ENCODE data around the gene NRXN2. TPM values are rescaled to one million over a fixed set of nuclear protein-coding genes. Genes with fewer than 3 reads are reported as not detected.

NRXN2 gene
- total and polyA plus RNA-seq, 2 of the 13 experiments (the other 11 are each of a cell fraction or from before 2014, with no cell fraction given), result not detected

GRCh38 chr11:64746486-64746885 is 23.5 kb upstream of the NRXN2 start (continued):
- TF ChIP-seq ZNF407 (CRISPR knock-in tag; IDR thresholded peaks at IDR 0.05; ENCODE audit: not compliant biosample characterization) (no peak), ATF7-NPFF (CRISPR knock-in tag; IDR thresholded peaks at IDR 0.05; ENCODE audit: low read depth) (no peak), CEBPZ (IDR thresholded peaks at IDR 0.05; ENCODE audit: low read length) (no peak), ZNF768 (CRISPR knock-in tag; IDR thresholded peaks at IDR 0.05) (no peak), TCF7L2 (IDR thresholded peaks at IDR 0.05; ENCODE audit: low read depth, low read length) (no peak), MTERF4 (CRISPR knock-in tag; IDR thresholded peaks at IDR 0.05) (no peak), DZIP1 (CRISPR knock-in tag; IDR thresholded peaks at IDR 0.05) (no peak)
